Endothelial cell of umbilical vein (primary cell): ENCODE measurements around the gene EDN1. TPM values are rescaled to one million over a fixed set of nuclear protein-coding genes. Genes with fewer than 3 reads are reported as not detected.

ENCODE experiments used
- BruUV-seq: library from RNA; stranded (reverse); fragments of 400-500 nt; replicated peaks from 2 replicates; lab custom pipeline; 2021; lab: Mats Ljungman, UMichigan
- CTCF ChIA-PET: fragments of 300-600, 350-600 bp; sonication (Branson Sonifier 250); formaldehyde crosslinking; loops from one replicate; lab custom pipeline; 2021; ENCODE audit warnings: antibody characterized with exemption, inconsistent platforms; lab: Charles Lee
- POLR2A ChIA-PET: fragments of 300-600, 350-600 bp; sonication (Branson Sonifier 250); formaldehyde crosslinking; loops from one replicate; lab custom pipeline; 2021; ENCODE audit warnings: antibody characterized with exemption, inconsistent platforms; lab: Charles Lee
- DNase-seq: peaks from one replicate; pipeline ENCODE4 v3.0.0-alpha.2; 2011; ENCODE audit warnings: low read depth, low spot score
- FAIRE-seq: peaks from 2 replicates; lab custom pipeline; 2011; peaks lifted over from hg19 to GRCh38; lab: Jason Lieb, UNC
- H2AFZ ChIP-seq: 2 replicates; pipeline ENCODE4 v1.6.0; 2012; ENCODE audit warnings: low read depth, low read length, control low read depth, inconsistent platforms
- H3K27ac ChIP-seq: 2 replicates; pipeline ENCODE4 v1.5.1; 2011; ENCODE audit warnings: low read depth, mild to moderate bottlenecking, control low read depth, low read length, moderate library complexity; ENCODE audit not compliant: insufficient read depth
- H3K27me3 ChIP-seq, 2 experiments: 2 replicates each; pipeline versions ENCODE4 v1.6.0 to v1.6.1; 2011; ENCODE audit warnings: low read length in 2 of 2, mixed read lengths in 1 of 2; ENCODE audit not compliant: control insufficient read depth in 2 of 2, insufficient read depth in 2 of 2
- H3K36me3 ChIP-seq, 2 experiments: 2 replicates in 1 of 2; 3 replicates in 1 of 2; pipeline ENCODE4 v1.5.1; 2011; ENCODE audit warnings: low read length in 2 of 2, mild to moderate bottlenecking in 1 of 2, moderate library complexity in 1 of 2; ENCODE audit not compliant: control insufficient read depth in 2 of 2, insufficient read depth in 2 of 2; ENCODE audit errors: extremely low read depth in 1 of 2
- H3K4me1 ChIP-seq: 3 replicates; pipeline ENCODE4 v1.5.1; 2011; ENCODE audit warnings: mild to moderate bottlenecking, low read length; ENCODE audit not compliant: control insufficient read depth, insufficient read depth; ENCODE audit errors: extremely low read depth
- H3K4me2 ChIP-seq: 2 replicates; pipeline ENCODE4 v1.6.1; 2011; ENCODE audit warnings: low read length, control low read depth, mixed read lengths; ENCODE audit not compliant: insufficient read depth
- H3K4me3 ChIP-seq, 3 experiments: fragments of 200-600 bp in 1 of 3; sonication (generic), shearing (Covaris generic) in 1 of 3; replicated peaks in 1 of 3; 2 replicates each; pipeline ENCODE4 v1.5.1; 2011 to 2016; ENCODE audit warnings: control low read depth in 3 of 3, low read length in 3 of 3, mild to moderate bottlenecking in 2 of 3, inconsistent platforms in 1 of 3, low read depth in 1 of 3, moderate library complexity in 1 of 3; ENCODE audit not compliant: insufficient read depth in 1 of 3
- H3K79me2 ChIP-seq: 2 replicates; pipeline ENCODE4 v1.6.0; 2012; ENCODE audit warnings: low read length, inconsistent platforms; ENCODE audit not compliant: control insufficient read depth, insufficient read depth
- H3K9ac ChIP-seq: replicated peaks from 2 replicates; pipeline ENCODE3; 2011; ENCODE audit warnings: low read length, control low read depth; ENCODE audit not compliant: insufficient read depth; ENCODE audit errors: extremely low read depth
- H3K9me1 ChIP-seq: replicated peaks from 3 replicates; pipeline ENCODE4 v1.6.0; 2011; ENCODE audit warnings: mild to moderate bottlenecking, low read length; ENCODE audit not compliant: control insufficient read depth, insufficient read depth; ENCODE audit errors: extremely low read depth
- H3K9me3 ChIP-seq: replicated peaks from 2 replicates; pipeline ENCODE4 v1.5.1; 2012; ENCODE audit warnings: low read length, inconsistent platforms; ENCODE audit not compliant: control insufficient read depth, insufficient read depth
- H4K20me1 ChIP-seq: replicated peaks from 2 replicates; pipeline ENCODE3; 2011; ENCODE audit warnings: mild to moderate bottlenecking, low read length; ENCODE audit not compliant: control insufficient read depth, insufficient read depth; ENCODE audit errors: extremely low read depth
- EZH2 ChIP-seq: IDR thresholded peaks from 2 replicates; pipeline ENCODE4 v1.6.1; 2012; ENCODE audit warnings: borderline replicate concordance, low read depth, mild to moderate bottlenecking, moderate library complexity, low read length, inconsistent platforms; ENCODE audit not compliant: severe bottlenecking
- FOS ChIP-seq: IDR thresholded peaks from 2 replicates; pipeline ENCODE4 v1.6.1; 2011; ENCODE audit warnings: mild to moderate bottlenecking, low read length, moderate library complexity, borderline replicate concordance; ENCODE audit not compliant: insufficient read depth
- GATA2 ChIP-seq: IDR thresholded peaks from 2 replicates; pipeline ENCODE4 v1.7.0; 2011; ENCODE audit warnings: low read depth, mild to moderate bottlenecking, moderate library complexity, mixed read lengths, low read length; ENCODE audit not compliant: insufficient read length, insufficient read depth
- JUN ChIP-seq: IDR thresholded peaks from 2 replicates; pipeline ENCODE4 v1.6.1; 2011; ENCODE audit warnings: borderline replicate concordance, low read depth; ENCODE audit not compliant: insufficient read length, insufficient read depth
- MYC ChIP-seq: IDR thresholded peaks from one replicate; pipeline ENCODE4 v1.6.1; 2011; ENCODE audit warnings: mild to moderate bottlenecking, low read depth, low read length
- POLR2A ChIP-seq: IDR thresholded peaks from 2 replicates; pipeline ENCODE4 v1.6.1; 2012; ENCODE audit warnings: low read depth, mild to moderate bottlenecking, control low read depth, low read length
- POLR2AphosphoS5 ChIP-seq: IDR thresholded peaks from 2 replicates; pipeline ENCODE4 v1.6.1; 2012; ENCODE audit warnings: low read depth, mild to moderate bottlenecking, control low read depth, low read length, moderate library complexity; ENCODE audit not compliant: insufficient read depth
- dilution Hi-C: fragments of 300-500 bp; cut with MboI; formaldehyde crosslinking; loops from one replicate; pipeline ENCODE4 v1.15.0; 2019; ENCODE audit warnings: low sequenced_read_pairs; ENCODE audit not compliant: extremely low pct_ligation_motif_present
- intact Hi-C: fragments of 100-400 bp; cut with micrococcal nuclease; formaldehyde crosslinking; loops from one replicate; pipeline ENCODE4 v1.10.0; 2022
- polyA plus RNA-seq, 4 experiments: library from polyadenylated mRNA; depleted of rRNA in 3 of 4; stranded (reverse) in 3 of 4; unstranded in 1 of 4; fragments of >200 nt; gene quantifications; 2 replicates each; pipeline versions ENCODE4 v1.2.1 to v1.2.3, GENCODE V29; 2011 to 2012; ENCODE audit warnings: missing spikeins in 1 of 4
- total RNA-seq: library from RNA; stranded (reverse); gene quantifications from 2 replicates; pipeline ENCODE4 v1.2.3, GENCODE V29; 2021
- TF ChIP-seq, protein P1 (sequence below): IDR thresholded peaks from 2 replicates; pipeline ENCODE4 v1.6.1; 2011; ENCODE audit not compliant: insufficient read depth, insufficient read length
- TF ChIP-seq, protein P2 (sequence below), 2 donors: IDR thresholded peaks; 1 replicate in 1 of 2; 2 replicates in 1 of 2; pipeline ENCODE4 v1.5.1; 2011; ENCODE audit warnings: low read length in 2 of 2, mild to moderate bottlenecking in 2 of 2, moderate library complexity in 2 of 2, control low read depth in 1 of 2, inconsistent platforms in 1 of 2, low read depth in 1 of 2; ENCODE audit not compliant: insufficient read depth in 1 of 2; ENCODE audit errors: extremely low read depth in 1 of 2

Gene EDN1
- total and polyA plus RNA-seq, 2 donors (not counting 3 experiments of a cell fraction or from before 2014, with no cell fraction given), result 493 to 498 TPM

DNA sequence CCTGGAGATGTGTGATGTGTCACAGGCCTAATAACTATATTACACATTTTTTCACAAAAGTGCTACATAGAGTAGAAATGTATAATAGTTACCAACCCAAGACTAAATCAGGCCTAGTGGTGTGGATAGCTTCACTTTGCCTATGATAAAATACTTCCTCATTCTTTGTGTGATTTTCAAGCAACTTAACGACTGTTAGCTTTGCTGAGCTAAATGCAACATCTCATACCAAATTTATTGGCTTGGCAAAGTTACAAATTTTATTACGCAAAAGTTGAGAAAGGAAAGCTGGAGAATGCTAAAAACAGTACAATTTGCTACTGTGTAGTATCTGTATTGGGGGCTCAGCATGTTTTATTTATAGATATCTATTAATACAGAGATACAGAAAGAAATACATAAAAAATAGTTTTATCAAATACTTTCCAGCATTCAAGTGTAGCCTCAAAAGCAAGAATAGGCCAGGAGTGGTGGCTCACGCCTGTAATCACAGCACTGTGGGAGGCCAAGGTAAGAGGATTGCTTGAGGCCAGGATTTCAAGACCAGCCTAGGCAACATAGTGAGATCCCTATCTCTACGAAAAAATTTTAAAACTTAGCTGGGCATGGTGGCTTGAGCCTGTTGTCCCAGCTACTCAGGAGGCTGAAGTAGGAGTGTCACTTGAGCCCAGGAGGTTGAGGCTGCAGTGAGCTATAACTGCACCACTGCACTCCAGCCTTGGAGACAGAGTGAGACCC, 3.6 kb upstream of the EDN1 start:
- peaks cover 13% of the 10 kb centered on the region for H3K79me2 ChIP-seq
- no peak overlapping the region for H3K4me2 ChIP-seq
- POLR2A ChIA-PET, result interaction anchor here (1.0 kb wide), 1 partner anchor 631 kb away, joined by 6 read pairs; no protein-coding TSS in a partner anchor
- no peak overlapping the region for H3K9ac ChIP-seq
- CTCF ChIA-PET, result interaction anchor here (0.7 to 3.4 kb wide), 17 partner anchors 8 to 701 kb away, joined by 3 to 31 read pairs (median 4); no protein-coding TSS in a partner anchor
- peaks cover 8% of the 10 kb centered on the region for H3K4me1 ChIP-seq
- dilution Hi-C loops, result loop anchor here (25.0 kb wide), 3 partner anchors 201 to 674 kb away; no protein-coding TSS in a partner anchor
- TF ChIP-seq EZH2 (no peak), JUN (no peak), FOS (no peak)
- BruUV-seq, result no TSS peak
- H2AFZ ChIP-seq, result no peak overlapping the region
- DNase-seq (no peak), FAIRE-seq (no peak)
- intact Hi-C loops, result loop anchor here (10.0 kb wide), 1 partner anchor 212 kb away; no protein-coding TSS in a partner anchor
- peaks cover 2% of the 10 kb centered on the region for H4K20me1 ChIP-seq
- H3K27ac ChIP-seq, result no peak overlapping the region
- H3K4me3 ChIP-seq, result no peak overlapping the region
- H3K9me3 ChIP-seq, result no peaks in the 10 kb centered on the region
- peaks cover 2 to 4% of the 10 kb centered on the region in 2 experiments for H3K36me3 ChIP-seq
- H3K27me3 ChIP-seq, result no peaks in the 10 kb centered on the region
- H3K9me1 ChIP-seq, result no peaks in the 10 kb centered on the region

DNA sequence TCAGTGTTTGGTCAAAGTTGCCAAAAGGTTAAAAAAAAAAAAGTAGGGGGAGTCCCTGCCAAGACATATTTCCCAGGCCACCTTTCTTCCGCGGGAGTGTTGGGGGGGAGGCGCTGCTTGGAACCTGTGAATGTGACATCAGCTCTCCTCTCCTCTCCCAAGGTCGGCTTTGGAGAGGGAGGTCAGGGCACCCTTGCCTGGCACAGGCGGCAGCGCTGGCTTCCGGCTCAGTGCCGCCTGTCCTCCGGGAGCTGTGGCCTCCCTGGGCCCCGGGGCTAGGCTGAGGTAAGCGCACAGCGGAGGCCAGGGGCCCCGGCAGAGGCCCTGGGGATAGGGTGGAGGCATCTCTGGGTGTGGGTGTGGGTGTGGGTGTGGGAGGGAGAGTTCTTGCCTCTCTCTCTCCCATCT, 1.9 kb upstream of the EDN1 start:
- intact Hi-C loops, result loop anchor here (2.0 to 10.0 kb wide), 2 partner anchors 139 to 213 kb away; no protein-coding TSS in a partner anchor
- Histone ChIP-seq H3K9me3 (no peaks in the 10 kb centered on the region), H4K20me1 (peaks cover 2% of the 10 kb centered on the region), H3K4me2 (no peak overlapping the region), H2AFZ (no peak overlapping the region), H3K27ac (peak overlapping the region; percentile 98), H3K4me3 (no peak overlapping the region), H3K27me3 (no peaks in the 10 kb centered on the region), H3K36me3 (peaks cover 15 to 21% of the 10 kb centered on the region in 2 experiments), H3K9ac (peak overlapping the region; percentile 99), H3K4me1 (peaks cover 10% of the 10 kb centered on the region), H3K79me2 (peaks cover 30% of the 10 kb centered on the region), H3K9me1 (no peaks in the 10 kb centered on the region)
- dilution Hi-C loops, result loop anchor here (25.0 kb wide), 3 partner anchors 199 to 676 kb away; no protein-coding TSS in a partner anchor
- DNase-seq, result no peak
- no TSS peak for BruUV-seq
- POLR2A ChIA-PET, result interaction anchor here (3.1 kb wide), 1 partner anchor 673 kb away, joined by 56 read pairs; no protein-coding TSS in a partner anchor
- FAIRE-seq, result no peak
- TF ChIP-seq FOS (no peak), POLR2AphosphoS5 (no peak), JUN (no peak), MYC (no peak), EZH2 (no peak), POLR2A (no peak), GATA2 (no peak)
- TF ChIP-seq, protein P1, sequence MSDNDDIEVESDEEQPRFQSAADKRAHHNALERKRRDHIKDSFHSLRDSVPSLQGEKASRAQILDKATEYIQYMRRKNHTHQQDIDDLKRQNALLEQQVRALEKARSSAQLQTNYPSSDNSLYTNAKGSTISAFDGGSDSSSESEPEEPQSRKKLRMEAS, result no peak
- TF ChIP-seq, protein P2, sequence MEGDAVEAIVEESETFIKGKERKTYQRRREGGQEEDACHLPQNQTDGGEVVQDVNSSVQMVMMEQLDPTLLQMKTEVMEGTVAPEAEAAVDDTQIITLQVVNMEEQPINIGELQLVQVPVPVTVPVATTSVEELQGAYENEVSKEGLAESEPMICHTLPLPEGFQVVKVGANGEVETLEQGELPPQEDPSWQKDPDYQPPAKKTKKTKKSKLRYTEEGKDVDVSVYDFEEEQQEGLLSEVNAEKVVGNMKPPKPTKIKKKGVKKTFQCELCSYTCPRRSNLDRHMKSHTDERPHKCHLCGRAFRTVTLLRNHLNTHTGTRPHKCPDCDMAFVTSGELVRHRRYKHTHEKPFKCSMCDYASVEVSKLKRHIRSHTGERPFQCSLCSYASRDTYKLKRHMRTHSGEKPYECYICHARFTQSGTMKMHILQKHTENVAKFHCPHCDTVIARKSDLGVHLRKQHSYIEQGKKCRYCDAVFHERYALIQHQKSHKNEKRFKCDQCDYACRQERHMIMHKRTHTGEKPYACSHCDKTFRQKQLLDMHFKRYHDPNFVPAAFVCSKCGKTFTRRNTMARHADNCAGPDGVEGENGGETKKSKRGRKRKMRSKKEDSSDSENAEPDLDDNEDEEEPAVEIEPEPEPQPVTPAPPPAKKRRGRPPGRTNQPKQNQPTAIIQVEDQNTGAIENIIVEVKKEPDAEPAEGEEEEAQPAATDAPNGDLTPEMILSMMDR (IDR thresholded peaks at IDR 0.05; ENCODE audit: extremely low read depth in 1 of 2, insufficient read depth in 1 of 2, low read depth in 1 of 2, low read length in 2 of 2), result no peak
- CTCF ChIA-PET, result interaction anchor here (1.6 to 4.6 kb wide), 9 partner anchors 8 to 703 kb away, joined by 3 to 89 read pairs (median 15); no protein-coding TSS in a partner anchor
